ENCODE measurements around the gene EIF4E2.

The EIF4E2 gene

GRCh38 chr2:232523682-232524597, 26.5 kb upstream of the EIF4E2 start:
- no peak overlapping the region for H3K4me3 ChIP-seq (ENCODE audit: low read depth, low read length)
- ChIA-PET POLR2A (no interaction called here), CTCF (interaction anchor here (0.7 to 5.5 kb wide), 12 partner anchors 9 to 625 kb away, joined by 3 to 41 read pairs (median 4); partner anchors contain the start of genes CHRNG, EIF4E2 and TIGD1)
- no peak for DNase-seq (ENCODE audit: low read depth, low spot score)
- peak; percentile 15 for TF ChIP-seq CTCF (IDR thresholded peaks at IDR 0.05; ENCODE audit: insufficient read depth, low read length, missing control alignments)

GRCh38 chr2:232524771-232525170, 25.7 kb upstream of the EIF4E2 start:
- ChIA-PET POLR2A (no interaction called here), CTCF (interaction anchor here (1.3 to 5.5 kb wide), 5 partner anchors 10 to 618 kb away, joined by 6 to 41 read pairs (median 8); partner anchors contain the start of gene CHRNG)

GRCh38 chr2:232525199-232525598, 25.3 kb upstream of the EIF4E2 start:
- DNase-seq (ENCODE audit: low read depth, low spot score), result no peak
- TF ChIP-seq CTCF (IDR thresholded peaks at IDR 0.05; ENCODE audit: insufficient read depth, low read length, missing control alignments), result no peak
- ChIA-PET CTCF (no interaction called here), POLR2A (no interaction called here)
- H3K4me3 ChIP-seq (ENCODE audit: low read depth, low read length), result no peak overlapping the region

More at GRCh38 chr2:232524771-232525170, 25.7 kb upstream of the EIF4E2 start:
- no peak for TF ChIP-seq CTCF (IDR thresholded peaks at IDR 0.05; ENCODE audit: insufficient read depth, low read length, missing control alignments)
- no peak for DNase-seq (ENCODE audit: low read depth, low spot score)
- H3K4me3 ChIP-seq (ENCODE audit: low read depth, low read length), result no peak overlapping the region

- no peak within 1 kb of the TSS for H3K4me3 ChIP-seq (ENCODE audit: low read depth, low read length)
- ChIA-PET POLR2A (no interaction called here), CTCF (interaction anchor here (1.3 to 1.5 kb wide), 2 partner anchors 79 to 87 kb away, joined by 3 to 4 read pairs; no protein-coding TSS in a partner anchor)
- DNase-seq (ENCODE audit: low read depth, low spot score), result no peak
- TF ChIP-seq CTCF (IDR thresholded peaks at IDR 0.05; ENCODE audit: insufficient read depth, low read length, missing control alignments), result no peak
Measured at GRCh38 chr2:232525791-232526371, 24.6 kb upstream of the EIF4E2 start, which contains the start of gene CHRND. Gene CHRND, plus strand, starts transcription at chr2:232526160. Its CDS starts 56 bp downstream, at chr2:232526216.

- no peak overlapping the region for H3K4me3 ChIP-seq (ENCODE audit: low read depth, low read length)
- DNase-seq (ENCODE audit: low read depth, low spot score), result no peak
- POLR2A ChIA-PET, result no interaction called here
- CTCF ChIA-PET, result interaction anchor here (1.3 to 1.5 kb wide), 2 partner anchors 79 to 87 kb away, joined by 3 to 4 read pairs; no protein-coding TSS in a partner anchor
- TF ChIP-seq CTCF (IDR thresholded peaks at IDR 0.05; ENCODE audit: insufficient read depth, low read length, missing control alignments), result no peak
Measured at GRCh38 chr2:232526372-232526941, 24.0 kb upstream of the EIF4E2 start.

All from AG04449 (cell line).